OCI-LY3 (cell line): ENCODE data around the gene CALM3.

Experiments used
- CTCF ChIP-seq: fragments of 200-600, 300-600 bp; sonication (generic); IDR thresholded peaks from 2 replicates; pipeline ENCODE4 v1.5.1; 2014; ENCODE audit warnings: antibody characterized with exemption, low read length, low read depth
- EZH2phosphoT487 ChIP-seq: fragments of 200-600 bp; shearing (Covaris generic); IDR thresholded peaks from 2 replicates; pipeline ENCODE4 v1.6.1; 2018; ENCODE audit warnings: antibody characterized with exemption, mixed run types, low read depth

- TF ChIP-seq CTCF (no peak), EZH2phosphoT487 (no peak)
Measured at GRCh38 chr19:46579361-46579879, 21.7 kb upstream of the CALM3 start.
